GM19468 (cell line): Measurements from ENCODE around the gene RCAN3.
"Not testable (repeated sequence)": the region's sequence is repeated elsewhere in the genome, so short reads cannot be mapped to it uniquely, and the experiment has no call there.

Source experiments
- ATAC-seq: cut with Tn5 transposase; IDR thresholded peaks from one replicate; pipeline ENCODE4 v1.9.1; 2021; ENCODE audit warnings: mild to moderate bottlenecking, moderate library complexity, moderate number of reproducible peaks; ENCODE audit not compliant: unreplicated experiment; ENCODE audit errors: extremely low read depth

RCAN3 gene

GRCh38 chr1:24502709-24503058 lies at the start of gene RCAN3:
TSS of gene RCAN3 (plus strand) at chr1:24502836. CDS start at chr1:24514373, 11,537 bp downstream.
- ATAC-seq, result no peak

- no peak for ATAC-seq
These were observed 49.6 kb upstream of the RCAN3 start for GRCh38 chr1:24452922-24453485.

- no peak for ATAC-seq
These were observed 48.0 kb upstream of the RCAN3 start for GRCh38 chr1:24454673-24455072.

GRCh38 chr1:24455272-24455671 lies 47.4 kb upstream of the RCAN3 start:
- no peak for ATAC-seq

- no peak for ATAC-seq
These were observed 44.8 kb upstream of the RCAN3 start for GRCh38 chr1:24457866-24458265.

GRCh38 chr1:24459551-24460266 lies 42.9 kb upstream of the RCAN3 start:
- ATAC-seq, result no peak

- ATAC-seq, result not testable (repeated sequence)
These were observed 40.5 kb upstream of the RCAN3 start for GRCh38 chr1:24462128-24462527.

GRCh38 chr1:24463776-24464735 lies 38.6 kb upstream of the RCAN3 start:
- ATAC-seq, result no peak

- ATAC-seq, result no peak
These were observed 37.5 kb upstream of the RCAN3 start for GRCh38 chr1:24465099-24465498.

GRCh38 chr1:24465638-24466037 lies 37.0 kb upstream of the RCAN3 start:
- ATAC-seq, result no peak

GRCh38 chr1:24468685-24469316 lies 33.8 kb upstream of the RCAN3 start:
- ATAC-seq, result no peak

GRCh38 chr1:24470592-24470991 lies 32.0 kb upstream of the RCAN3 start:
- ATAC-seq, result no peak

- ATAC-seq, result no peak
These were observed 29.9 kb upstream of the RCAN3 start for GRCh38 chr1:24472527-24473251.

GRCh38 chr1:24474193-24474592 lies 28.4 kb upstream of the RCAN3 start:
- ATAC-seq, result no peak

- no peak for ATAC-seq
These were observed 26.9 kb upstream of the RCAN3 start for GRCh38 chr1:24475700-24476099.

GRCh38 chr1:24476571-24476970 lies 26.1 kb upstream of the RCAN3 start:
- ATAC-seq, result no peak

GRCh38 chr1:24477309-24477708 lies 25.3 kb upstream of the RCAN3 start:
- ATAC-seq, result no peak

GRCh38 chr1:24481101-24481500 lies 21.5 kb upstream of the RCAN3 start:
- no peak for ATAC-seq

- no peak for ATAC-seq
These were observed 20.6 kb upstream of the RCAN3 start for GRCh38 chr1:24481843-24482610.
